ENCODE measurements around the gene VWA5A.

VWA5A gene

DNA sequence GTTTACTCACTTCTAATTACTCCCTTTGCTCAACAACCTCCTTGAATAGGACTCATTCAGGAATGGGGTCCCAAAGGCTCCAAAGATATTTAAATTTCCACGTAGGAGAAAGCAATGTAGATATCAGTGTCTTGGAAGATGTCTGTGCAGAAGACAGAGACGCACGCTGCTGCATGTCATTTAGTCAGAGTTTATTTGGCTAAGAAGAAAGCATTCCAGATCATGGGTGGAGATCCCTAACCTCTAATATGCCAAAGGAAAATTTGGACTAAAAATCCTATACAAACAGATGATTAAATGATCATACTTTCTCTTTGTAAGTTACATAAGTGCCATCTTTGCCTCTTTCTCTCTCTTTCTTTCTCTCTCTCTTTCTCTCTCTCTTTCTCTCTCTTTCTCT lies 67.8 kb downstream of the VWA5A start, which contains the start of gene OR10D3:
TSS of gene OR10D3 (plus strand) at position 278 of the 400 bp plus-strand sequence. CDS start 1,925 bp downstream, outside the sequence.
- H3K4me3 ChIP-seq (ENCODE audit: low read depth, low read length, poor library complexity, severe bottlenecking), result no peak within 1 kb of the TSS
- H3K36me3 ChIP-seq (ENCODE audit: insufficient read depth, low read length), result no peaks in the 10 kb centered on the region
- H3K79me2 ChIP-seq (ENCODE audit: insufficient read depth, low read length), result no peaks in the 10 kb centered on the region
- no peaks in the 10 kb centered on the region for H3F3A ChIP-seq (ENCODE audit: insufficient read depth, low read length)
- no peak within 1 kb of the TSS for H3K27ac ChIP-seq (ENCODE audit: low read depth, low read length, poor library complexity, severe bottlenecking)
- H3K27me3 ChIP-seq (ENCODE audit: insufficient read depth, low read length), result no peaks in the 10 kb centered on the region
- no peak for TF ChIP-seq EZH2 (IDR thresholded peaks at IDR 0.05; ENCODE audit: borderline replicate concordance, low read length)
- TF ChIP-seq, protein P1, sequence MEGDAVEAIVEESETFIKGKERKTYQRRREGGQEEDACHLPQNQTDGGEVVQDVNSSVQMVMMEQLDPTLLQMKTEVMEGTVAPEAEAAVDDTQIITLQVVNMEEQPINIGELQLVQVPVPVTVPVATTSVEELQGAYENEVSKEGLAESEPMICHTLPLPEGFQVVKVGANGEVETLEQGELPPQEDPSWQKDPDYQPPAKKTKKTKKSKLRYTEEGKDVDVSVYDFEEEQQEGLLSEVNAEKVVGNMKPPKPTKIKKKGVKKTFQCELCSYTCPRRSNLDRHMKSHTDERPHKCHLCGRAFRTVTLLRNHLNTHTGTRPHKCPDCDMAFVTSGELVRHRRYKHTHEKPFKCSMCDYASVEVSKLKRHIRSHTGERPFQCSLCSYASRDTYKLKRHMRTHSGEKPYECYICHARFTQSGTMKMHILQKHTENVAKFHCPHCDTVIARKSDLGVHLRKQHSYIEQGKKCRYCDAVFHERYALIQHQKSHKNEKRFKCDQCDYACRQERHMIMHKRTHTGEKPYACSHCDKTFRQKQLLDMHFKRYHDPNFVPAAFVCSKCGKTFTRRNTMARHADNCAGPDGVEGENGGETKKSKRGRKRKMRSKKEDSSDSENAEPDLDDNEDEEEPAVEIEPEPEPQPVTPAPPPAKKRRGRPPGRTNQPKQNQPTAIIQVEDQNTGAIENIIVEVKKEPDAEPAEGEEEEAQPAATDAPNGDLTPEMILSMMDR (IDR thresholded peaks at IDR 0.05; ENCODE audit: low read length), result no peak
- H4K20me1 ChIP-seq (ENCODE audit: insufficient read depth, low read length), result no peaks in the 10 kb centered on the region
- H3K4me2 ChIP-seq (ENCODE audit: low read length), result no peak within 1 kb of the TSS
- no peak within 1 kb of the TSS for H2AFZ ChIP-seq (ENCODE audit: low read length)
- no peaks in the 10 kb centered on the region for H3K4me1 ChIP-seq (ENCODE audit: insufficient read depth, low read length, severe bottlenecking)
- no peaks in the 10 kb centered on the region for H3K9me2 ChIP-seq (ENCODE audit: low read depth, low read length)
- H3K9me3 ChIP-seq (ENCODE audit: low read length), result no peaks in the 10 kb centered on the region
- no peak within 1 kb of the TSS for H3K9ac ChIP-seq (ENCODE audit: low read length)

DNA sequence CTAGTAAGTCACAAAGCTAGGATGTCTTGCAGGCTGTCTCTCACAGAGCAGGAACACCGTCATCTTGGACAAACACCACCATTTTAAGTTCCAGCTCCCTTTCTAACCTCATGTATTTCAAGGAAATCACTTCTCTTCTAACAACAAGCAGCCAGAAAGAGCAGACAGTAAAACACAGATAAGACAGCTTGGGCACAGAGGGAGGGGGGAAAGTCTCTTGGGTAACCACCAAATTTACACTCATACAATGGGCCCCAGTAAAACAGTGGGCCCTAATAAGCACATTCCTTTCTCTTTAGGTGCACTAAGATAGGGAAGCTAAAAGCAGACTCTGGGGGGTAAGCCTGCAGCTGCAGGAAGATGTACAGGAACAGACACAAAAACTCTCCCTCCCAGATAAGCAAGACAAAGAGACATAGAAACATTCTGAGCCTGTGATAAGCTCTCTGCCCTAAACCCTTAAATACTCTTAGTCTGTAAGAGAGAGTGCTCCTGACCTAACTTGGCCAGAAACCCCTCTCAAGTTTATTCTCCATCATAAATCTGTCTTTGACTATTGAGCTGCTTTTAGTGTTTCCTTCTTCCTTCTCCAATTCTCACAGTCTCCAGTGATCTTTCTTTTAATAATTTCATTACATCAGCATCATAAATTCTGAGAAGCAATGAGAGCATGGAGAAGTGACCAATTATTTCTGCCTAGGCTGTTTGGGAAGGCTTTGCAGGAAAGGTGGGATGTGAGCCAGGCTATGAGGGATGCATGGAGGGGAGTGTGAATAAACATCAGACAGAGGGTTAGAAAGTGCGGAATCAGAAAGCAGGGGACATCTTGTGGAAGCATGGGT lies 75.3 kb downstream of the VWA5A start:
- no peaks in the 10 kb centered on the region for H4K20me1 ChIP-seq (ENCODE audit: insufficient read depth, low read length)
- no peak for TF ChIP-seq EZH2 (IDR thresholded peaks at IDR 0.05; ENCODE audit: borderline replicate concordance, low read length)
- TF ChIP-seq, protein P1 (IDR thresholded peaks at IDR 0.05; ENCODE audit: low read length), result no peak
- no peaks in the 10 kb centered on the region for H3K36me3 ChIP-seq (ENCODE audit: insufficient read depth, low read length)
- no peaks in the 10 kb centered on the region for H3K9me2 ChIP-seq (ENCODE audit: low read depth, low read length)
- H3K9me3 ChIP-seq (ENCODE audit: low read length), result no peaks in the 10 kb centered on the region
- H2AFZ ChIP-seq (ENCODE audit: low read length), result no peak overlapping the region
- no peak overlapping the region for H3K9ac ChIP-seq (ENCODE audit: low read length)
- no peaks in the 10 kb centered on the region for H3K4me1 ChIP-seq (ENCODE audit: insufficient read depth, low read length, severe bottlenecking)
- no peaks in the 10 kb centered on the region for H3K27me3 ChIP-seq (ENCODE audit: insufficient read depth, low read length)
- no peaks in the 10 kb centered on the region for H3K79me2 ChIP-seq (ENCODE audit: insufficient read depth, low read length)
- no peak overlapping the region for H3K27ac ChIP-seq (ENCODE audit: low read depth, low read length, poor library complexity, severe bottlenecking)
- no peaks in the 10 kb centered on the region for H3F3A ChIP-seq (ENCODE audit: insufficient read depth, low read length)
- no peak overlapping the region for H3K4me2 ChIP-seq (ENCODE audit: low read length)
- no peak overlapping the region for H3K4me3 ChIP-seq (ENCODE audit: low read depth, low read length, poor library complexity, severe bottlenecking)

GRCh38 chr11:124193221-124194010 lies 78.2 kb downstream of the VWA5A start:
- no peaks in the 10 kb centered on the region for H3K4me1 ChIP-seq (ENCODE audit: insufficient read depth, low read length, severe bottlenecking)
- no peaks in the 10 kb centered on the region for H3K79me2 ChIP-seq (ENCODE audit: insufficient read depth, low read length)
- TF ChIP-seq, protein P1 (IDR thresholded peaks at IDR 0.05; ENCODE audit: low read length), result no peak
- no peak for TF ChIP-seq EZH2 (IDR thresholded peaks at IDR 0.05; ENCODE audit: borderline replicate concordance, low read length)
- no peak overlapping the region for H3K4me3 ChIP-seq (ENCODE audit: low read depth, low read length, poor library complexity, severe bottlenecking)
- no peak overlapping the region for H3K9ac ChIP-seq (ENCODE audit: low read length)
- no peak overlapping the region for H3K4me2 ChIP-seq (ENCODE audit: low read length)
- H3F3A ChIP-seq (ENCODE audit: insufficient read depth, low read length), result no peaks in the 10 kb centered on the region
- H3K36me3 ChIP-seq (ENCODE audit: insufficient read depth, low read length), result no peaks in the 10 kb centered on the region
- H4K20me1 ChIP-seq (ENCODE audit: insufficient read depth, low read length), result no peaks in the 10 kb centered on the region
- H2AFZ ChIP-seq (ENCODE audit: low read length), result no peak overlapping the region
- no peaks in the 10 kb centered on the region for H3K27me3 ChIP-seq (ENCODE audit: insufficient read depth, low read length)
- H3K27ac ChIP-seq (ENCODE audit: low read depth, low read length, poor library complexity, severe bottlenecking), result no peak overlapping the region
- H3K9me3 ChIP-seq (ENCODE audit: low read length), result no peaks in the 10 kb centered on the region
- no peaks in the 10 kb centered on the region for H3K9me2 ChIP-seq (ENCODE audit: low read depth, low read length)
